Activated naive CD8-positive, alpha-beta T cell treated with anti-CD3 and anti-CD28 coated beads, Interleukin-2, amount 50 U/mL, for 24 hours (primary cell): ENCODE results near the gene LRIG1.

ENCODE experiments used
- ATAC-seq: fragments of 150-1000 bp; cut with Tn5 transposase; one replicate; pipeline ENCODE4 v1.10.0; 2021
- DNase-seq: peaks from one replicate; pipeline ENCODE4 v3.0.0; 2021
- H3K27ac Mint-ChIP-seq: one replicate; pipeline ENCODE4 v1.8.0; 2021; ENCODE audit warnings: mild to moderate bottlenecking, mixed read lengths
- H3K27me3 Mint-ChIP-seq: one replicate; pipeline ENCODE4 v1.8.0; 2021; ENCODE audit warnings: mixed read lengths
- H3K36me3 Mint-ChIP-seq: one replicate; pipeline ENCODE4 v1.8.0; 2021; ENCODE audit warnings: low read depth, mixed read lengths
- H3K4me1 Mint-ChIP-seq: one replicate; pipeline ENCODE4 v1.8.0; 2021; ENCODE audit warnings: mixed read lengths
- H3K4me3 Mint-ChIP-seq: one replicate; pipeline ENCODE4 v1.8.0; 2021; ENCODE audit warnings: mild to moderate bottlenecking, moderate library complexity, mixed read lengths
- H3K9me3 Mint-ChIP-seq: one replicate; pipeline ENCODE4 v1.8.0; 2021; ENCODE audit warnings: mixed read lengths

LRIG1 gene

GRCh38 chr3:66463054-66463631 is 37.7 kb downstream of the LRIG1 start:
- Mint-ChIP-seq H3K4me3 (no peak overlapping the region), H3K4me1 (peaks cover 24% of the 10 kb centered on the region), H3K36me3 (peaks cover 5% of the 10 kb centered on the region), H3K27me3 (no peaks in the 10 kb centered on the region), H3K27ac (no peak overlapping the region), H3K9me3 (no peaks in the 10 kb centered on the region)
- ATAC-seq (peak; percentile 49), DNase-seq (no peak)

GRCh38 chr3:66457252-66457651 is 43.6 kb downstream of the LRIG1 start:
- no peaks in the 10 kb centered on the region for H3K9me3 Mint-ChIP-seq
- ATAC-seq (no peak), DNase-seq (no peak)
- H3K4me1 Mint-ChIP-seq = peaks cover 7% of the 10 kb centered on the region
- H3K4me3 Mint-ChIP-seq = no peak overlapping the region
- H3K36me3 Mint-ChIP-seq = peaks cover 5% of the 10 kb centered on the region
- no peaks in the 10 kb centered on the region for H3K27me3 Mint-ChIP-seq
- H3K27ac Mint-ChIP-seq = no peak overlapping the region

GRCh38 chr3:66456711-66457173 is 44.1 kb downstream of the LRIG1 start:
- H3K27me3 Mint-ChIP-seq = no peaks in the 10 kb centered on the region

GRCh38 chr3:66454464-66454859 is 46.4 kb downstream of the LRIG1 start:
- ATAC-seq (no peak), DNase-seq (no peak)
- no peaks in the 10 kb centered on the region for H3K9me3 Mint-ChIP-seq
- H3K36me3 Mint-ChIP-seq = peaks cover 4% of the 10 kb centered on the region
- no peak overlapping the region for H3K27ac Mint-ChIP-seq
- no peaks in the 10 kb centered on the region for H3K27me3 Mint-ChIP-seq
- no peak overlapping the region for H3K4me3 Mint-ChIP-seq
- peaks cover 7% of the 10 kb centered on the region for H3K4me1 Mint-ChIP-seq

More at GRCh38 chr3:66456711-66457173, 44.1 kb downstream of the LRIG1 start:
- Mint-ChIP-seq H3K4me3 (no peak overlapping the region), H3K27ac (no peak overlapping the region), H3K4me1 (peaks cover 7% of the 10 kb centered on the region), H3K9me3 (no peaks in the 10 kb centered on the region), H3K36me3 (peaks cover 2% of the 10 kb centered on the region)
- peak; percentile 54 for ATAC-seq
- DNase-seq = no peak

GRCh38 chr3:66453651-66454463 is 47.0 kb downstream of the LRIG1 start:
- H3K4me1 Mint-ChIP-seq = peaks cover 7% of the 10 kb centered on the region
- H3K27me3 Mint-ChIP-seq = no peaks in the 10 kb centered on the region
- no peak overlapping the region for H3K27ac Mint-ChIP-seq
- H3K4me3 Mint-ChIP-seq = no peak overlapping the region
- ATAC-seq = no peak
- H3K9me3 Mint-ChIP-seq = no peaks in the 10 kb centered on the region
- H3K36me3 Mint-ChIP-seq = peaks cover 4% of the 10 kb centered on the region
- no peak for DNase-seq

GRCh38 chr3:66452303-66453011 is 48.4 kb downstream of the LRIG1 start:
- Mint-ChIP-seq H3K27me3 (no peaks in the 10 kb centered on the region), H3K4me3 (no peak overlapping the region), H3K27ac (no peak overlapping the region), H3K36me3 (peaks cover 6% of the 10 kb centered on the region), H3K4me1 (peaks cover 7% of the 10 kb centered on the region), H3K9me3 (no peaks in the 10 kb centered on the region)
- DNase-seq (no peak), ATAC-seq (no peak)

GRCh38 chr3:66451766-66452165 is 49.1 kb downstream of the LRIG1 start:
- H3K36me3 Mint-ChIP-seq = peaks cover 6% of the 10 kb centered on the region
- no peak overlapping the region for H3K27ac Mint-ChIP-seq
- H3K9me3 Mint-ChIP-seq = no peaks in the 10 kb centered on the region

GRCh38 chr3:66450390-66451022 is 50.3 kb downstream of the LRIG1 start:
- Mint-ChIP-seq H3K9me3 (no peaks in the 10 kb centered on the region), H3K36me3 (peaks cover 4% of the 10 kb centered on the region), H3K4me3 (no peak overlapping the region), H3K27ac (no peak overlapping the region), H3K4me1 (no peaks in the 10 kb centered on the region), H3K27me3 (no peaks in the 10 kb centered on the region)
- no peak for ATAC-seq
- no peak for DNase-seq

More at GRCh38 chr3:66451766-66452165, 49.1 kb downstream of the LRIG1 start:
- H3K27me3 Mint-ChIP-seq = no peaks in the 10 kb centered on the region
- DNase-seq (no peak), ATAC-seq (no peak)
- H3K4me3 Mint-ChIP-seq = no peak overlapping the region
- peaks cover 4% of the 10 kb centered on the region for H3K4me1 Mint-ChIP-seq

- H3K9me3 Mint-ChIP-seq = no peaks in the 10 kb centered on the region
- H3K36me3 Mint-ChIP-seq = peaks cover 4% of the 10 kb centered on the region
- H3K27ac Mint-ChIP-seq = no peak overlapping the region
- ATAC-seq (no peak), DNase-seq (no peak)
- H3K4me3 Mint-ChIP-seq = no peak overlapping the region
- H3K27me3 Mint-ChIP-seq = no peaks in the 10 kb centered on the region
- no peaks in the 10 kb centered on the region for H3K4me1 Mint-ChIP-seq
Measured at GRCh38 chr3:66449411-66449974, 51.3 kb downstream of the LRIG1 start.

GRCh38 chr3:66444146-66444644 is 56.6 kb downstream of the LRIG1 start:
- H3K4me1 Mint-ChIP-seq = peaks cover 16% of the 10 kb centered on the region
- H3K9me3 Mint-ChIP-seq = no peaks in the 10 kb centered on the region
- H3K36me3 Mint-ChIP-seq = peaks cover 6% of the 10 kb centered on the region
- no peaks in the 10 kb centered on the region for H3K27me3 Mint-ChIP-seq
- DNase-seq (no peak), ATAC-seq (peak; percentile 20)
- no peak overlapping the region for H3K4me3 Mint-ChIP-seq
- no peak overlapping the region for H3K27ac Mint-ChIP-seq

- Mint-ChIP-seq H3K4me1 (peaks cover 16% of the 10 kb centered on the region), H3K27me3 (peaks cover 2% of the 10 kb centered on the region), H3K27ac (no peak overlapping the region), H3K9me3 (no peaks in the 10 kb centered on the region), H3K36me3 (peaks cover 4% of the 10 kb centered on the region), H3K4me3 (no peak overlapping the region)
- DNase-seq (no peak), ATAC-seq (no peak)
Measured at GRCh38 chr3:66443118-66443803, 57.6 kb downstream of the LRIG1 start.

- H3K4me1 Mint-ChIP-seq = peaks cover 16% of the 10 kb centered on the region
- peaks cover 4% of the 10 kb centered on the region for H3K36me3 Mint-ChIP-seq
- peaks cover 2% of the 10 kb centered on the region for H3K27me3 Mint-ChIP-seq
- no peaks in the 10 kb centered on the region for H3K9me3 Mint-ChIP-seq
- DNase-seq (no peak), ATAC-seq (no peak)
- H3K27ac Mint-ChIP-seq = no peak overlapping the region
- no peak overlapping the region for H3K4me3 Mint-ChIP-seq
Measured at GRCh38 chr3:66442254-66443117, 58.3 kb downstream of the LRIG1 start.

GRCh38 chr3:66441692-66442091 is 59.1 kb downstream of the LRIG1 start:
- Mint-ChIP-seq H3K27me3 (peaks cover 2% of the 10 kb centered on the region), H3K9me3 (no peaks in the 10 kb centered on the region), H3K27ac (no peak overlapping the region), H3K36me3 (peaks cover 4% of the 10 kb centered on the region), H3K4me1 (peaks cover 16% of the 10 kb centered on the region), H3K4me3 (no peak overlapping the region)
- ATAC-seq = no peak
- DNase-seq = no peak
